Neural cell (in vitro differentiated cells): Measurements from ENCODE around the gene ENTREP1.

Source experiments
- POLR2AphosphoS5 ChIP-seq: IDR thresholded peaks from 2 replicates; pipeline ENCODE4 v1.6.1; 2012
- TAF1 ChIP-seq: IDR thresholded peaks from 2 replicates; pipeline ENCODE4 v1.6.1; 2012; ENCODE audit warnings: low read depth
- TF ChIP-seq, protein P1 (sequence below): IDR thresholded peaks from 2 replicates; pipeline ENCODE4 v1.6.1; 2012; ENCODE audit warnings: borderline replicate concordance
- TF ChIP-seq, protein P2 (sequence below): fragments of 450-650 bp; IDR thresholded peaks from 2 replicates; pipeline ENCODE4 v1.5.1; 2014; ENCODE audit warnings: antibody characterized with exemption, mild to moderate bottlenecking, moderate library complexity; ENCODE audit not compliant: poor library complexity, severe bottlenecking

DNA sequence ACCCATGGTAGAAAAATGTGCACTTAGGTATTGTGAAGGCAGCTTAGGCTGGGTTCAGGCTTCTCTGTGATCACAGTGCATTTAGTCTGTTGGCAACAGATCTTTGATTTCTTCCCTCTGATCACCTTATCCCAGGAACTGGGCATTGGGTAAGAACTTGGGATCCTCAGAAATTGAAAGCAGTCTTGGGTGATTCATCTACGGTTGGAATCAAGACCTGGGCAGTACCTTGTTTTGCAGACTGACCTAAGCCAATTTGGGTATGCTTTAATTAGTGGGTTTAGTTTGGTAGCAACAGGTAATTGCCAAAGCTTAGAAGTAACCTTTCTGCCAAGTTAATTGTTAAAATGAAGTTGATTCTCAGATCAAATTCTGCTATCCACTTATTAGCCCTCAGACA lies 17.8 kb downstream of the ENTREP1 start:
- TF ChIP-seq, protein P1, sequence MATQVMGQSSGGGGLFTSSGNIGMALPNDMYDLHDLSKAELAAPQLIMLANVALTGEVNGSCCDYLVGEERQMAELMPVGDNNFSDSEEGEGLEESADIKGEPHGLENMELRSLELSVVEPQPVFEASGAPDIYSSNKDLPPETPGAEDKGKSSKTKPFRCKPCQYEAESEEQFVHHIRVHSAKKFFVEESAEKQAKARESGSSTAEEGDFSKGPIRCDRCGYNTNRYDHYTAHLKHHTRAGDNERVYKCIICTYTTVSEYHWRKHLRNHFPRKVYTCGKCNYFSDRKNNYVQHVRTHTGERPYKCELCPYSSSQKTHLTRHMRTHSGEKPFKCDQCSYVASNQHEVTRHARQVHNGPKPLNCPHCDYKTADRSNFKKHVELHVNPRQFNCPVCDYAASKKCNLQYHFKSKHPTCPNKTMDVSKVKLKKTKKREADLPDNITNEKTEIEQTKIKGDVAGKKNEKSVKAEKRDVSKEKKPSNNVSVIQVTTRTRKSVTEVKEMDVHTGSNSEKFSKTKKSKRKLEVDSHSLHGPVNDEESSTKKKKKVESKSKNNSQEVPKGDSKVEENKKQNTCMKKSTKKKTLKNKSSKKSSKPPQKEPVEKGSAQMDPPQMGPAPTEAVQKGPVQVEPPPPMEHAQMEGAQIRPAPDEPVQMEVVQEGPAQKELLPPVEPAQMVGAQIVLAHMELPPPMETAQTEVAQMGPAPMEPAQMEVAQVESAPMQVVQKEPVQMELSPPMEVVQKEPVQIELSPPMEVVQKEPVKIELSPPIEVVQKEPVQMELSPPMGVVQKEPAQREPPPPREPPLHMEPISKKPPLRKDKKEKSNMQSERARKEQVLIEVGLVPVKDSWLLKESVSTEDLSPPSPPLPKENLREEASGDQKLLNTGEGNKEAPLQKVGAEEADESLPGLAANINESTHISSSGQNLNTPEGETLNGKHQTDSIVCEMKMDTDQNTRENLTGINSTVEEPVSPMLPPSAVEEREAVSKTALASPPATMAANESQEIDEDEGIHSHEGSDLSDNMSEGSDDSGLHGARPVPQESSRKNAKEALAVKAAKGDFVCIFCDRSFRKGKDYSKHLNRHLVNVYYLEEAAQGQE: no peak
- TF ChIP-seq TAF1 (no peak), POLR2AphosphoS5 (no peak)
- TF ChIP-seq, protein P2, sequence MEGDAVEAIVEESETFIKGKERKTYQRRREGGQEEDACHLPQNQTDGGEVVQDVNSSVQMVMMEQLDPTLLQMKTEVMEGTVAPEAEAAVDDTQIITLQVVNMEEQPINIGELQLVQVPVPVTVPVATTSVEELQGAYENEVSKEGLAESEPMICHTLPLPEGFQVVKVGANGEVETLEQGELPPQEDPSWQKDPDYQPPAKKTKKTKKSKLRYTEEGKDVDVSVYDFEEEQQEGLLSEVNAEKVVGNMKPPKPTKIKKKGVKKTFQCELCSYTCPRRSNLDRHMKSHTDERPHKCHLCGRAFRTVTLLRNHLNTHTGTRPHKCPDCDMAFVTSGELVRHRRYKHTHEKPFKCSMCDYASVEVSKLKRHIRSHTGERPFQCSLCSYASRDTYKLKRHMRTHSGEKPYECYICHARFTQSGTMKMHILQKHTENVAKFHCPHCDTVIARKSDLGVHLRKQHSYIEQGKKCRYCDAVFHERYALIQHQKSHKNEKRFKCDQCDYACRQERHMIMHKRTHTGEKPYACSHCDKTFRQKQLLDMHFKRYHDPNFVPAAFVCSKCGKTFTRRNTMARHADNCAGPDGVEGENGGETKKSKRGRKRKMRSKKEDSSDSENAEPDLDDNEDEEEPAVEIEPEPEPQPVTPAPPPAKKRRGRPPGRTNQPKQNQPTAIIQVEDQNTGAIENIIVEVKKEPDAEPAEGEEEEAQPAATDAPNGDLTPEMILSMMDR: no peak
